ENCODE results near the gene ZNF608.

Gene ZNF608, protein sequence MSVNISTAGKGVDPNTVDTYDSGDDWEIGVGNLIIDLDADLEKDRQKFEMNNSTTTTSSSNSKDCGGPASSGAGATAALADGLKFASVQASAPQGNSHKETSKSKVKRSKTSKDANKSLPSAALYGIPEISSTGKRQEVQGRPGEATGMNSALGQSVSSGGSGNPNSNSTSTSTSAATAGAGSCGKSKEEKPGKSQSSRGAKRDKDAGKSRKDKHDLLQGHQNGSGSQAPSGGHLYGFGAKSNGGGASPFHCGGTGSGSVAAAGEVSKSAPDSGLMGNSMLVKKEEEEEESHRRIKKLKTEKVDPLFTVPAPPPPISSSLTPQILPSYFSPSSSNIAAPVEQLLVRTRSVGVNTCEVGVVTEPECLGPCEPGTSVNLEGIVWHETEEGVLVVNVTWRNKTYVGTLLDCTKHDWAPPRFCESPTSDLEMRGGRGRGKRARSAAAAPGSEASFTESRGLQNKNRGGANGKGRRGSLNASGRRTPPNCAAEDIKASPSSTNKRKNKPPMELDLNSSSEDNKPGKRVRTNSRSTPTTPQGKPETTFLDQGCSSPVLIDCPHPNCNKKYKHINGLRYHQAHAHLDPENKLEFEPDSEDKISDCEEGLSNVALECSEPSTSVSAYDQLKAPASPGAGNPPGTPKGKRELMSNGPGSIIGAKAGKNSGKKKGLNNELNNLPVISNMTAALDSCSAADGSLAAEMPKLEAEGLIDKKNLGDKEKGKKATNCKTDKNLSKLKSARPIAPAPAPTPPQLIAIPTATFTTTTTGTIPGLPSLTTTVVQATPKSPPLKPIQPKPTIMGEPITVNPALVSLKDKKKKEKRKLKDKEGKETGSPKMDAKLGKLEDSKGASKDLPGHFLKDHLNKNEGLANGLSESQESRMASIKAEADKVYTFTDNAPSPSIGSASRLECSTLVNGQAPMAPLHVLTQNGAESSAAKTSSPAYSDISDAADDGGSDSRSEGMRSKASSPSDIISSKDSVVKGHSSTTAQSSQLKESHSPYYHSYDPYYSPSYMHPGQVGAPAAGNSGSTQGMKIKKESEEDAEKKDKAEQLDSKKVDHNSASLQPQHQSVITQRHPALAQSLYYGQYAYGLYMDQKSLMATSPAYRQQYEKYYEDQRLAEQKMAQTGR (N-terminal part only)

DNA sequence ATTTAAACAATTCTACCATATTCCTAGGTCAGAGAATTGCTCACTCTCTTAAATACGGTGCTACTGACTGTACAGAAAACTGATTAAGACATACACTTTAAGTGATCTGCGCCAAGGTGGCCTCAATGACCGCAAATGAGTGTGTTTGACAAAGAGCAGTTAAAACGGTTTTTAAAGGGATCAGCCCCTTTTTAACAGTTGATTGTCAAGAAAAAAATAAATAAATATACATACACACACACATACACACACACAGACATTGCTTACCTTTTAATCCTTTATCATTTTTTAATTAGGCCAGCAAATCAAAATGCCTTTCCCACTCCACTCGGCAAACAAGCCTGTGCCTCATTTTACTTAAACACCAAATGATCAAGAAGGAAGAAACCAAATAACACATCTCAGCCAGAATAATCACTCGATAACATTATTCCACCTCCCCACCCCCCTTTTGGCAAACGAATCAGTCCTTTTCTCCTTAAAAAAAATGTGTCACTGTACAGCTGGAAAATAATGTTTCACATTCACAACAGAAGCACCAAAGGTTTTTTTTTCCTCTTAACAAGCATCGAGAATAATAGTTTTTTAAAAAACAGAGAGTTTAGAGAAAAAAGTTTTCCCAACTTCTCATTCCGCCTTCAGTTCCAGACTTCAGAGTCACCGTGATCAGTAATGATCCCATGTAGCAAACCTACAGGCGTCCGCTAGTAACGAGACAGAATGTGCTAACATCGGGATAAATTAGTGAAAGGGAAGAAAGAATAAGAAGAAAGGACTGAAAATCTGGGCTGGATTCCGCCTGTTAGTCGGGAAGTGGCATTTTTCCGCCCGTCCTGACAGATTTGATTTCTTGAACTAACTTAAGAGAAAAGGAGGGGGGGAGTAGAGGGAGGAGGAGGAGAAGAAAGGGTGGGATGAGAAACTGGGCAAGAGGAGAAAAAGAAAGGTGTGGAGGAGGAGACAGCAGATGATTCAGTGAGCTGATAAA, at the start of gene ZNF608:
ZNF608 (minus strand) TSS at position 712 of the 988 bp plus-strand sequence. CDS start 1,650 bp downstream, outside the sequence.
- in situ Hi-C loops (cut with MboI; ENCODE audit: low sequenced_read_pairs) = no loop called here

DNA sequence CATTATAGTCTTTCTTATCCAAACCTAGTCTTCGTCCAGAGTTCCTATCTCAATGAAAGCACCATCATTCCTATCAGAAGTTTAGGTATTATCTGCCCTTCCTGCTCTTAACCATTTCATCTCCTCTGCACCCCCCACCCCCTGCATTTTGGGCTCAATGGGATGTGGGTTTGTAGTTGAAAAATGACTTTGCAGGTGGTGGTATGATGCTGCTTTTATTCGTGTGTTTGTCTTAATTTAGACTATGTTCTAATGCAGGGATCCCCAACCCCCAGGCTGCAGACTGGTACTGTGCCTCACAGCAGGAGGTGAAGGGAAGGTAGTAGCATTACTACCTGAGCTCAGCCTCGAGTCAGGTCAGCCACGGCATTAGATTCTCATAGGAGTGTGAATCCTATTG, 49.4 kb upstream of the ZNF608 start:
- in situ Hi-C loops (cut with MboI; ENCODE audit: low sequenced_read_pairs) = no loop called here

DNA sequence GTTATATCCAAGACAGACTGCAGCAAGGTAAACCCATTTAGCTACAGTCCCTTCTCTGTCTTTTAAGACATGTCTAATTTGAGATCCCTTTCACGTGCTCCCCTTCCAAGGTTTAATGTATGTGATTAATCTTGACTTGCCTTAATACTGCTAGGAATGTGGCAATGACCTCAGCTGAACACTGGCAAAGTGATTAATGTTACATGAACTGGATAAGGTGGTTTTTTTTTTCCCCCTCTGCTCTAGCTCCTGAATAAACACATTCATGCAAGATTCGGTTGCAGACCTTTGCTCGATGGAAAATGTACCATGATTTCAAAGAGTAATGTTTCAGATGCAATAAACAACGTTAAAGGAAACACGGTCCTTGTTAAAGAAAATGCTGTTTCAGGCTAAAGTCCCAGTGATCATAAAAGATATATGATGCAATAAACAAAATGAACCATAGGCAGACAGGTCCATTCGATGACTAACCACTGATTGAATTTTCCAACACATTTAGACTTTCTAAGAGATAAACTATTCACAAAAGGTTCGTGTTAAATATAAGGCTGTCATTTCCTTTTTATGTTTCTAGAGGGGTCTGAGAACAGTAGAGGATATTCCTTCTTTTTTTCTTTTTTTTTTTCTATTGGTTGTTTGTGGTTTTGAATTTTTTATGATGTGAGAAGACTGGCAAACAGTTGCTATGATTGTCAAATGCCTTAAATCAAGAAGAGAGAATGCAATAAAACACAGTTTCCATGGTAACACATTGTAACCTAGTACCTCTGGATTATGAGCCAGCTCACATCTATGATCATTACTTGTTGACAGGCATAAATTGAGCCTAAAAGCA, 44.7 kb upstream of the ZNF608 start:
- in situ Hi-C loops (cut with MboI; ENCODE audit: low sequenced_read_pairs) = no loop called here

DNA sequence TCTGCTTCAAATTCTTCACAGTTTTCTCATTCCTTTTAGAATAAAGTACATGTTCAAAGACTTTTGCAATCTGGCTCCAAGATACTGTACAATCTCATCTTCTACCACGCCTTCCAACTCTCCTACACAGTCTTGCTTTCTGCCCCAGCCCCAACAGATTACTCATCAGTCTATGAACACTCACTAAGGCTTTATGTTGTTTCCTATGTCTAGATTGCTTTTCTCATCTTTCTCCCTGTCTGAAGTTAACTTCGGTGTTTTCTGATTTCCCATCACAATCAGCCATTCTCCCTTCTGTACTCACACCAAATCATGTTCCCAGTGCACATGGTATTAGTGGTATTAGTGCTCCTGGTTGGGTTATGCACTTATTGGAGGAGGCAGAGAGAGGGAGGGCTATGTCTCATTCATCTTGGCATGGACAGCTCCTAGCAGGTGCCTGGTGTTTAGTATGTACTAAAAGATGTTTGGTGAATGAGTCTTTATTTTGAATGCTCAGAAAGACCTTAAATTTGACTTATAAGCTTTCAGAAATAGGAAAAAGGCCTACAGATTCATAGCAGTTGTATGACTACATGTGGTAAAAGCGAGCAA, 44.0 kb upstream of the ZNF608 start:
- in situ Hi-C loops (cut with MboI; ENCODE audit: low sequenced_read_pairs) = no loop called here

DNA sequence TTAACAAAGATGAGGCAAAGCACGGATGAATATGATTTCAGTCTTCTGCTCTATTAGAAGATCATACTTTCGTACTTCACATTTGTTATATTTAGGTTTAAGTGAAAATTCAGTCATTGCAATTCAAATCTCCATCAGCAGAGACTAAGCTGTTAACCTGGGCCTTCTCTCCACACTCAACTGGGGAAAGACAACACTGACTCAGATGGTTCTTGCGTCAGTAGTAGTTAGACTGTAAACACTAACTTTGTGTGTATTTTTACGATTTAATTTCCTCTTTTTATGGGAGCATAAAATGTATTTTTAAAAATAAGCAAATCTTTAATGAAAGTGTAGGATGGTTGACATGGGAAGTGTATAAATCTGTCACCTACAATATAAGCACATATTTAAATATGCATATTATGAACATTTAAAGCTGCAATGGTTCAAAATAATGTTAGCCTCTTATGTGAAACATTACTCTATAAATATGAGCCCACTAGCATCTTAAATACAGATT, 42.7 kb upstream of the ZNF608 start:
- in situ Hi-C loops (cut with MboI; ENCODE audit: low sequenced_read_pairs) = no loop called here

DNA sequence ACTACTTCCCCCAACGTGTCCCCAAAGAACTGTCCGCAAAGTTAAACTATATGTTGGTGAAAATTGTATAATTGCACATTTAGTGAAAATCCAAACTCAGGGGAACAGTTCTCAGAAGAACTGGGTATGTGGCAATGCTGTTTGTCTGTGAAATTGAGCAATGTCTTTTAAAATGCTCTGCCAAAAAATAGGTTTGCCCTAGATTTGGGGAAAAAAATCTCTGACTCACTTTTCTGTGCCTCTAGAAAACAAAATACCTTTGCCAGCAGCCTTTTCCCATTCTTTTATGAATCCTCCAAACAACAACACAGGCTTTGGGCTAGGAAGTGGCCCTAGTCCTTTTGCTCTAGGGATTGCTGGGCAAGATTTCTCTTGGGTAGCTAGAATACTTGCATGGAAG, 37.4 kb upstream of the ZNF608 start:
- in situ Hi-C loops (cut with MboI; ENCODE audit: low sequenced_read_pairs) = no loop called here

DNA sequence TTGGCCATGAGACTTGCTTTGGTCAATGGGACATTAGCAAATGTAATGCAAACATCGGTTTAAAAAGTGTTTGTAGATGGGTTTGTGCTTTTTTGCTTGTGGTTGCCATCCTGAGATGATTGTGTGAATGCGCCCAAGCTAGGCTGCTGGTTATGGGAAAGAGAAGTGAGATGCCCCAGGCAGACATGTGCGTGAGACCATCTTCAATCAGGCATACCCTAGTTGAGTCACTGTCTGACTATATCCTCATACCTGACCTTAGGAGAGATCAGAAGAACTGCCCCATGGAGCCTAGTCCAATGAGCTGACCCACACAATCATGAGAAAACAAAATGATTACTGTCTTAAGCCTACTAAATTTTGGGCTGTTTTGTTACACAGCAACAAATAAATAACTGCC, 36.8 kb upstream of the ZNF608 start:
- in situ Hi-C loops (cut with MboI; ENCODE audit: low sequenced_read_pairs) = no loop called here

DNA sequence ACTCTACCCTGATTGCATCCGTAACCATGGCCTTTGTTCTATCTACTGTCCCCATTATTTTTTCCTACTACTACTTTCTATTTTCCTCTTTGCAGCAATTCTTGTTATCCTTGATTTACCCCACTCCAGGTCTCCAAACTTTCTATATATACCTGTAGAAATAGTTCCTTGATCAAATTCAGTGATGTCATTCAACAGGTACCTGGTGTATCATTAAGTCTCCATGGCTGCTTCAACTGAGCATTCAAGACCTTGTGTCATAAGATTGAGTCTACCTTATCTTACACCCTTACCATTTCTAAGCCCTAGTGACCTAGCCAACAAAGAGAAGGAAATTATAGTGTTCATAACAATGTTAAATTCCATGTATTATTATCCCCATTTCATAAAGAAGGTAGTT, 35.8 kb upstream of the ZNF608 start:
- in situ Hi-C loops (cut with MboI; ENCODE audit: low sequenced_read_pairs) = no loop called here

DNA sequence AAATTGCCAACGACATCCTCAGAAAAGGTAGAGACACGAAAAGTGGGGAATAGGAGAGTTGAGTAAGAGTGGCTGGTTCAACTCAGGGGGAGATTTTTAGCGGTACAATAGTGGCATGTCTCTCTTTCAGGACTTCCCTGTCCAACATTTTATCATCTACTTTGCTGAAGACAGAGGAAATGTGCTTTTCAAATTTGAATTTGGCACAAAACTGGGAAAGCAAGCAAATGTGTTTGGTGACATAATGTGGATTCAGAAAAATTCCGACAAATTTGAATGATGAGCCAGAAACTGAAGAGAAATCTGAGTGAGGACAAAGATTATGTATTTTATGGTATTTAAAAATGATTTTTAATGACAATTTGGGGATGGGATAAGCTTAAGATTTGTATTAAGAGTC, 33.6 kb upstream of the ZNF608 start:
- in situ Hi-C loops (cut with MboI; ENCODE audit: low sequenced_read_pairs) = no loop called here

DNA sequence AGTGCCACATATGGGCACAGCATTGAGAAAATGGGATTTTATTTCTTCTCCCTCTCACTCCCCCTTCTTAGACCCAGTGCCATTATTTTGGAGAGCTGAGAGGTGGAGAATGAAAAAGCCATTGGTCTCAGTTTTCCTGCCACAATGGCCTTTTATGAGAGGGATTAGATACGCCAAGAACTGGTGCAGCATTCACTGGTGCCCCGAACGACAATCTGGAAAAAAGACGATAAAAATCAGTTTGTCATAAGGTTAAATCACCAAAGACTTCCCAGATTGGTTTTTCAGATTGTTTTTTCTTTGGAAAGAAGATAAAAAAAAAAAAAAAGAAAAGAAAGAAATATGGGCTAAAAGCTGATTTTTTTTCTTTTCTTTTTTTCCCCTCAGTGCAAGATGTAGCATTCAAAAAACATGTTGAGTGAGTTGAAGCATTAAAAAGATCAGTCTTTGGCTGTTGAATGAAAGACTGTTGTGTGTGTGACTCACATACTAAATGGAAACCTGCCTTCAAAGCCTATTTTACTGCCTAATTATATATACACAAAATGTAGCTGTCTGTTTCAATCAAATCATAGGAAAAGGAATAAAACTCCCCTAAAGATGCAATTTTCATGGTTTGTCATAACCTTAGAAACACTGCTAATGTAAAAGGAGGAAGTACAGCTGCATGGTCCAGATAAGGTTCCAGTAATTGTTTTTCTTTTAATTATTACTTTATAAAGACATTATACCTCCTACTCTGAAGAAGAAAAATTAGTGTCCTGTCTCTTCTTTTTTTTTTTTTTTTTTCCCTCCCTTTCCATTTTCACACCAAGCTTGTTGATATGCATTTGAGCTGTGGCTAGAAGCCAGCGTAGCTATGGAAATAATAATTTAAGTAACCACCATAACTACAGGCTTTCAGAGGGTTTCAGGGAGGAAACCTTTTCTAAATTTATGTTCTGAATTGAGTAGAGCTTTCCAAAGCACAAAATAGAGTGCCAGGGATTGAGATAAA, 27.2 kb upstream of the ZNF608 start:
- in situ Hi-C loops (cut with MboI; ENCODE audit: low sequenced_read_pairs) = no loop called here

DNA sequence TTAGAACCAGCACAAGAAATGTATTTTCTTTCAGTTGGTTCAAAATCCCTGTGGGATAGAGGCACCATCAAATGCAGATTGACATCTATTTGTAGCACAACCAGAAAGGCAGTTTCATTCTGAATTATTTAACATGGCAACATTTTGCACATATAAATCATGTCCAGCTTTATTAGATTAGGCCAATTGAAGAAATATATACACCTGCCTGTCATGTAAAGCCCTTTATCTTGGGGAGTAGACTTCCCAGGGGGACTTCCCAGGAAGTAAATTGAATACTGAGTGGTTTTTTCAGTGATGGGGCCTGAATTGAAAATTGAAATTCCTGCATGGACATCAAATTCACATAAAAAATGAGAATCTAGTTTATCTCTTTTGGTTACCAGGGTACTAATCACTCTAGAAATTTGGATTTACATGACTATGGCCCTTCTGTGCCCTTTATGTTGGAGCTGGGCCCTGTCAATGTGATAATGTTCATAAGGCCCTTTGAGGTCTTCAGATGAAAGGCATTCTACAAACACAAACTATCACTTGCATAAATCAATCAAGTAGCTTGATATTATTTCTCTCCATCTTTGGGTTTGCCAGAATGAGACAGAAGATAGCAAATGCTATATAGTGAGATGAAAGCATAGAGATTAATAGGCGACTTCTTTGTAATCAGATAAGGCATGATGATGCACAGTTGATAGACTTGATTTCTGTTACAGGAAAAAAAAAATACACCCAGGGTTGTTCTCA, 26.2 kb upstream of the ZNF608 start:
- in situ Hi-C loops (cut with MboI; ENCODE audit: low sequenced_read_pairs) = no loop called here

DNA sequence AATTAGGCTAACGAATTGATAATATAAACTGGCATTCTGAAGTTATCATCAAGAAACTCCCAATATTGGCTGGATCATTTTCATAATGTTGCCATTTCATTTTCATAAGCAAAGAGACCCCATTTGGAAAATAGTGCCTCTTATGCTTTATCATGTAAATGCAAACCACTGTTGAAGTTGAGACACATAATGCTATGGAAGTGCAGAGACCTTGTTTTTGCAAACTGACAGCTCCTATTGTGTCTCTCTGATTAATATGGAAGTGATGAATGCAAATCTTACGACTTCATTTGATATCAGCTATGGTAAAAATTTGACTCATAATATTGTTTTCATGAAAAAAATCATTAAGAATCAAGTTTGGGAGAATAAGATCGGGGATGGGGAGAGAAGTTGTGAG, 25.3 kb upstream of the ZNF608 start:
- in situ Hi-C loops (cut with MboI; ENCODE audit: low sequenced_read_pairs) = no loop called here

DNA sequence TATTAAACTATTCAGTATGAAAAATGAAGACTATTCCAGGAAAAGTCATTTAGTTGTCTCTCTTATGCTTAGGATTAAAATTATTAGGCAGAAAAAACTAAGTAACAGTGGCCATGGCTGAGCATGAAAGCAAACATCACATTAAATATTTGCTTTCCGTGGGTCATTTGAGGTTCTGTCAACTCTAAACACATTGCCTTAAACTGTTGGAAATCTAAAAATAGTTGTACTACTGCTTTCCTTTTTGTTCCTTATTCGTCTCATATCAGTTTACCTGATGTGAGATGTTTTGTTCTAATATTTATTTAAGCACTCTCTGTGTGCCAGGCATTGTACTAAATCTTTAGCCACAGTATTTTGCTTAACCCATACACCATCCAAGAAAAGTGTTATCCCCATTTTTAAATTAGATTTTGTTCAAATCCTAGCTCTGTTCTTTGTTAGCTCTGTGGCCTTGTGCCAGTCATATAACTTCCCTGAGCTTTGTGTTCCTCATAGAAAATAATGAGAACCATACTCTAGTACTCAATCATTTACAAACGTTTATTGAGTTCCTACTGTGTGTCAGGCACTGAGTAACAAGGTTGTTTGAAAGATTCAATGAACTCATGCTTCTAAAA, 18.7 kb upstream of the ZNF608 start:
- in situ Hi-C loops (cut with MboI; ENCODE audit: low sequenced_read_pairs) = no loop called here

DNA sequence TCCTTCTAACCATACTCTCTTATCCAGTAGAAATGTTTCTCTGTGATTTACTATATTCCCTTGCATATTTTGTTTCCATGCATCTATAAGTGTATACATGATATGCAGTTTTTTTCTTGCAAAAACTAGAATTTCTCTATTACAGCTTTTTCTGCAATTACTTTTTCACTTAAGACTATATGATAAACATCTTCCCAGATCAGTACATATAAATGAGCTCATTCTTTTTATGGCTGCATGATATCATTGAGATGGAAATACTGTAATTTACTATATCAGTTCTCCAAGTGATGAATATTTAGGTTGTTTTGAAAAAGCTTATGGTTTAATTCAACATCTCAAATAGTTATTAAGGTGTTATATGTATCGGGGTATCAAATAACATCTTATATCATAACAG, 18.1 kb upstream of the ZNF608 start:
- in situ Hi-C loops (cut with MboI; ENCODE audit: low sequenced_read_pairs) = no loop called here

DNA sequence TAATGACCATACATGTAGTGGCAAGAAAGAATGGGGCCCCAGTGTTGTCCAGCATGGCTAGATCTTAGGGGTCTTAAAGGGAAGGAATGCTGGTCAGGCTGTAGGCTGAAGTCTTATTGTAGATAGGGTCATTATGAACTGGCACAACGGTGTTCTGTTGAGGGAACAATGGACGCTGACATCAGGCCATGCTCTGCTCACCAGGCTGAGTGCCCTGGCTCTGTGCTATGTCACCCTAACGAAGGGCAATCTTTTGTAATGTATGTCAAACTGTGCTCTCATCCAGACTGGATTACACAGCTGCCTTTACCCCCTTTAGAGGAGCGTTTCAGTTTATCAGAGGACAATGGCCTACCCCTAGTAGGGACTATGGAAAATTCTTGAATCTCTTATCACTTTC, 14.6 kb upstream of the ZNF608 start:
- in situ Hi-C loops (cut with MboI; ENCODE audit: low sequenced_read_pairs) = no loop called here

DNA sequence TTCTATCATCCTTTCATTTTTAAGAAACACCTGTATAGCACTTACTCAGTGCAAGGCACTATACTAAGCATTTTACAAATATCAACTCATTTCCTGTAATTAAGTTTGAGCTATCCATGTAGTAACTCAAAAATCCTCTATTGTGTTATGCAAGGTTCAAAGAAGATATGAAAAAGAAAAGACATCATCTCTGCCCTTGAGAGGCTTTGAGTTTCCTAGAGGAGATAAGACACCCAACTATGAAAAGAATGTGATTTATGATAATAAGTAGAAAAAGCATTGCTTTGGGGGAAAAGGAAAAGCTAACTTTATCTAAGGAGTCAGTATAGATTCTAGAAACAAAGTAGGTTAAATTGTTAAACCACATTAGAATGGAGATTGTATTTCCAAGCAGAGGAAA, 14.2 kb upstream of the ZNF608 start:
- in situ Hi-C loops (cut with MboI; ENCODE audit: low sequenced_read_pairs) = no loop called here

DNA sequence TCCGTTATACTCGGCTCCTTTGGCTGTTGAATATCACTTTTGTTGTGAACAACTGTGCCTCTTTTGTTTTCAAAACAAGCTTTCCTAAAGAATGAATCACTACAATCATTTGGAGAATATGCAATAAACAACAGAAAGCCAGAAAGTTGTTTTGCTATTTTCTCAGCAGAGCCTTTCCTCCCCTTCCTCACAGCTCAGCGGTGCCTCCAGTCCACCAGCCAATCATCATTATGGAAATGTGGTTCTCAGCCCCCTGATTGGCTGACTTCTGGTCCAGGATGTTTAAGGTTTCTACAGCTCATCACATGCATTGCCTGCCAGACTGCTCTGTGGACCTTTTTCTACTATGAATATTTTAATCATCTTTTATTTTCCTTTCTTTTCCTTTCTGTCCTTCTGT, 9.1 kb upstream of the ZNF608 start:
- in situ Hi-C loops (cut with MboI; ENCODE audit: low sequenced_read_pairs) = no loop called here
